LHCN-M2 (cell line): Measurements from ENCODE around the gene FIBP. TPM values are rescaled to one million over a fixed set of nuclear protein-coding genes. Genes with fewer than 3 reads are reported as not detected.

ENCODE experiments used
- DNase-seq: peaks from one replicate; pipeline ENCODE4 v3.0.0-alpha.2; 2012; ENCODE audit warnings: low read depth
- total RNA-seq: library from RNA; depleted of rRNA; stranded (reverse); fragments of >200 nt; gene quantifications from 2 replicates; pipeline ENCODE4 v1.2.3, GENCODE V29; 2014

The FIBP gene
- total RNA-seq, 1 experiment from 2014 or later = 165 TPM

GRCh38 chr11:65891219-65892136 lies 3.2 kb upstream of the FIBP start:
- peak; percentile 61 for DNase-seq

GRCh38 chr11:65890324-65891218 lies 2.3 kb upstream of the FIBP start, which contains the start of gene CCDC85B:
Gene CCDC85B (plus strand): TSS chr11:65890673. CDS start chr11:65890784, 111 bp downstream.
- peak; percentile 95 for DNase-seq

GRCh38 chr11:65887723-65888162 lies 528 bp downstream of the FIBP start:
- no peak for DNase-seq

- no peak for DNase-seq
Observed at GRCh38 chr11:65886826-65887722, 1.2 kb downstream of the FIBP start.

GRCh38 chr11:65885808-65886536 lies 2.3 kb downstream of the FIBP start:
- no peak for DNase-seq

- no peak for DNase-seq
Observed at GRCh38 chr11:65885231-65885630, 3.0 kb downstream of the FIBP start.

GRCh38 chr11:65884716-65885092 lies 3.6 kb downstream of the FIBP start:
- DNase-seq = peak; percentile 67

- no peak for DNase-seq
Observed at GRCh38 chr11:65883786-65884715, 4.2 kb downstream of the FIBP start.

GRCh38 chr11:65883058-65883761 lies 5.1 kb downstream of the FIBP start:
- no peak for DNase-seq

- DNase-seq = no peak
Observed at GRCh38 chr11:65882120-65883057, 5.9 kb downstream of the FIBP start.

GRCh38 chr11:65880844-65881421 lies 7.3 kb downstream of the FIBP start:
- no peak for DNase-seq

GRCh38 chr11:65880027-65880426 lies 8.2 kb downstream of the FIBP start:
- no peak for DNase-seq

- no peak for DNase-seq
Observed at GRCh38 chr11:65879617-65880016, 8.7 kb downstream of the FIBP start, which contains the start of gene CTSW. Gene CTSW (plus strand): TSS chr11:65879837. CDS start chr11:65879855, 18 bp downstream.

GRCh38 chr11:65873318-65874156 lies 14.7 kb downstream of the FIBP start:
- peak; percentile 88 for DNase-seq

- no peak for DNase-seq
Observed at GRCh38 chr11:65872586-65873317, 15.5 kb downstream of the FIBP start, which contains the start of gene EFEMP2. Gene EFEMP2 (minus strand): TSS chr11:65872800. CDS start chr11:65872354, 446 bp downstream.
